HG03520 (cell line): ENCODE data around the gene RBM33.

Source experiments
- ATAC-seq: cut with Tn5 transposase; IDR thresholded peaks from one replicate; pipeline ENCODE4 v1.9.1; 2021; ENCODE audit warnings: mild to moderate bottlenecking, moderate library complexity; ENCODE audit not compliant: unreplicated experiment

The RBM33 gene

DNA sequence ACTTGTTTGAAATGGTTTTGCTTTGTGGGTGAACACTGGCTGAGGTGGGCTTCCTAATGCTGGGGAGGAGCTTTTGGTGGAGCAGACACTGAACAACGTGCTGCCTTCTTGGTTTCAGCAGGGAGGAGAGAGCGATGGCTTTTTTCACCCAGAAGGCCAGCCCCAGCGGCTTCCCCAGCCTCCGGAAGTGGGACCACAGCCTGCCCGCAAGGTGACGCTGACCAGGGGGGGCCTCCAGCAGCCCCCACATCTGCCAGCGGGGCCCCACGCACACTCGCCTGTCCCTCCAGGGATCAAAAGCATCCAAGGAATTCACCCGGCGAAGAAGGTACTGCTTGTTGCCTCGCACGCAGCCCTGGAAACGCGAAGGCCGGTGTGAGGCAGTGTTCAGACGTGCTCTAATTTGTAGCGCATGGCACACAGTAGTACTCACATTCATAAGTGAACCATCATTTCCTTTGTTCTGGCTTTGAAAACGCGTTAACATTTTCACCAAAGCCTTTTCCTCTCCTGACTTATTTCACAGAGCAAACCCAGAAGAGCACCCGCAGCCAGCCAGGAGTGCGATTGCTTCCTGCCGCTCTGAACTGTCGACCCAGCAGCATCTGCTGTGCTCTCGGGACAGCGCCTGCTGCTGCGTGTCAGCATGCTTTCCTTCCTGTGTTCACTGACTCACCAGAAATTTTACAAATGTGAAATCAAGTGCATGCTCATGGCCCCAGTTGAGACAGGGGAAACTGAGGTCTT lies 119.4 kb downstream of the RBM33 start:
- ATAC-seq, result no peak

DNA sequence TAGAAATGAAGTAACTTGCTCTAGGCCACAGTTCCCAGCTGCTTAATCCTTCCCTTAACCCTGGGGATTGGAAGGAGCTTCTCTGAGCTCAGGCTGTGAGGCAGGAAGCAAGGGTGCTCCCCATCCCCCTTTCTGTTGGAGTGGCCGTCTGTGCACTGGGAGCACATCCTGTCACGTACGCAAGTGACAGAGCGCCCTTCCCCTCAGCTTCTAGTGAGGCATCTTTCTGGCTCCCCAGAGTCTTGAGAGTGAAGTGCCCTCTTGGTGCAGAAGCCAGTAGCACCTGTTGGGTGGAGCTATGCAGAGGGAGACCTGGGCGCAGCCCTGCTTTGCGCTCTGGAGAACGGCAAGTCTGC lies 120.0 kb downstream of the RBM33 start:
- no peak for ATAC-seq

DNA sequence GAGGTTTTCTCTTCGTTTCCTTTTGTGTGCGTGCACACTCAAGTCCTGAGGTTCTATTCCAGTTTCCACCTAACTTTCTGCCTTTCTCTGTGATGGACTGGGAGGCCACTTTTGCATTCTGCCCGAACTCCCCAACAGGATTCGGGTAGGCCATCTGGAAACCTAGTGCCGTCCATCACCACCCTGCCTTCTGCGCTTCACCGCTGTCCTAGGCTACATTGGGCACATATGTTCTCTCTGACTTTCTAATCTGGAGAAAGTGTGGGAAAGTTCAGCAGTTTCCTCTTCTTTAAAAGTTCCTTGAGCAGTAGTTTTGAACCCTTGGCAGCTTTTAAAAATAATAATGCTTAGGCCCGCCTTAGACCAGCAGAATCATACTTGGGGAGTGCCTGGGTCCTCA lies 121.0 kb downstream of the RBM33 start:
- ATAC-seq, result no peak

DNA sequence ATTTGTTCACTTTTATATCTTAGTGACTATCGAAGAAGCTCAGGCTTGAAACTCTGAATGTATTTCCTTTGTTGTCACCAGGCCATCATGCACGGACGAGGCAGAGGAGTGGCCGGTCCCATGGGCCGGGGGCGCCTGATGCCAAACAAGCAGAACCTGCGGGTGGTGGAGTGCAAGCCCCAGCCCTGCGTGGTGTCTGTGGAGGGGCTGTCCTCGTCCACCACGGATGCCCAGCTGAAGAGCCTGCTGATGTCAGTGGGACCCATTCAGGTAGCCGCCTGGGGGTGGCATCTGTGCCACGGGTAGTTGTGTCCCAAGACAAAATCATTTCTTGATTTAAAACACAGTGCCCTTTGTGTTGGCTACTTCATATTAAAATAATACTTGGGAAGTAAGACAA lies 121.9 kb downstream of the RBM33 start:
- no peak for ATAC-seq

DNA sequence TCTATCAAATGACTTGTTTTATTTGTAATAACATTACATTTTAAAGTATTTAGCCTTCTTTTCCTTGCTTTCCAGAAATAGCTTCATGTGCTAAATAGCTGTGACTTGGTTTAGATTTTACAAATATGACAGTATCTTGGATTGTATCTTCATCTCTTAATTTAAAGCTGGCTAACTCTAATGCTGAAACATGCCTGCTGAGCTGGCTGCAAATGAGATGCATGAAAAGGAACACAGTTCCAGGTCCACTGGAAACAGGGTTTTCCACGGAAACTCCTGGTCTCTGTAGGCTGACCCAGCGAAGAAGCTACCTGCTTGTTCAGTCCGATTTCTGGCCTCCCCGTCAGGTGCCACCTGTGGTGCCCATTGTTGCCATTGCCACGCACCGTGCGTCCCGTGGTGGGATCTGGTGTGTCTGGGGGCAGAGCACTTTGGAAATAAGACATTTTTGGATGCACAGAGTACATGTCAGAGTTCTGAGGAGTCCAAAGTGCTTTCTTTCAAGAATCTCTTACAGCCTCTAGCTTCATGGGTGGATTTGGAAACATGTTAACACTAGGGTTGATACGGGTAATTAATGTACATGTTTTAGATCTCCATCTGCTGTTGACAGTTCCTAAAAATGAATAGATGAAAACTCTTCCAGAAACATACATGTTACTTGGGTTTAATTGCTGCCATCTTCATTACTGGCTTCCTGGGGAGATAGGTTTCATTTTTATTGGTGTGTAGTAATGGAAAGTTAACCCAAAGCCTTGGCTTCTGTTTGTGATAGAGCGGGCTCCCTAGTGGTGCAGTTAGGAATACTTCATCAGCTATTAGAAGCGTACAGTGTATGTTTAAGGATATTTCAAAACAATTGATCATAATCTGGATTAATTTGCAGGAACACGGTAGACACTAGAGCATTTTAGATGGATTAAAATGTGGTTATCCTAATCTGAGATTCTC lies 122.8 kb downstream of the RBM33 start:
- ATAC-seq, result no peak

DNA sequence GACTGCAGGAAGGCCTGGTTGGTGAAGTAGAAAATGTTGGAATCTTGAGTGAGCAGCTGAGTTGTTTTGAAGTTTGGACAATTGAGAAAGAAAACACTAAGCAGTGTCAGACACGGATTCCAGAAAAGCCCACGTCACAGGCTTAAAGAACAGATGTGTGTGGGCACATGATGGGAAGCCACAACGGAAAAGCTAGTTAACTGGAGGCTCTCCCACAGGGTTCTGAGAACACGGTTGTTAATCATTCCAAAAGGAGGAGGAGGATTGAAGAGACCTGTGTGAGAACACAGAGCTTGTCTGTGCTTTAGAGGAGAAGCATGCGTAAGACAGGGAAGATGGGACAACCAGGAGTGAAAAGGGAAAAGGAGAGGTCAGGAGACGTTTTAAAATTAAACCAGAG lies 125.2 kb downstream of the RBM33 start:
- ATAC-seq, result no peak

DNA sequence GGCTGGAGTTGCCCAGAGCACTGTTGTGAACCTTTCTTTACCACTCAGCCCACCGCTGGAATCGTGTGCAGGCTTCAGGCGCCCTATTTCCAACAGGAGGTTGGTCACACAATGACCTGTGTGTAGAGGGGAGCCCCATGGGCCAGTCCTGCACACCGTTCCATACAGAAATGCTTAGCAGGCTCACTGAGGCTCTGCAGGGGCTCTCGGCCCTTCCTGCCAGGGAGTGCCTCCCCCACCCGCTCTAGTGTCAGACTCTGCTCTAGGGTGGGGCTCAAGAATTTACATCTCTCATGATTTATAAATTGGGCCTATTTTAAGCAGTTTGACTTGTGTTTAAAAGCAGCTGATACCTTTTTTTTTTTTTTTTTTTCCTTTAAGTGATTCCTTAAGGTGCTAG lies 125.8 kb downstream of the RBM33 start:
- ATAC-seq, result no peak

DNA sequence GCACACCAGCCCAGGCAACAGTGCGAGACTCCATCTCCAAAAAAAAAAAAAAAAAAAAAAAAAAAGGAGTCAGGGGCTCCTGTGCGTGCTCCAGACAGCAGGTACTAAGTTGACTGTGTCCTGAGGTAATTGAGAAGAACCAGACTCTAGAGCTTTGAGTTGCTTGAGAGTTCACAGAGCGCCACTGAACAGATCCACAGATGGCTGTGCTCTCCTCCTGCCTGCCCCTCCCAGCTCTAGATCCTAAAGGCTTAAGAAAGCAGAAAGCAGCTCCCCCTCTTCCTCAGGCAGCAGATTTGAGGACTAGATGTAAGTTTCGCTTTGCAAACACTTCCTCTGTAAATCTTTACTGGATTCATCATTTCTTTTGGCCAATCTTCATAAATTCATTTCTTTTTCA lies 129.1 kb downstream of the RBM33 start:
- ATAC-seq, result no peak

DNA sequence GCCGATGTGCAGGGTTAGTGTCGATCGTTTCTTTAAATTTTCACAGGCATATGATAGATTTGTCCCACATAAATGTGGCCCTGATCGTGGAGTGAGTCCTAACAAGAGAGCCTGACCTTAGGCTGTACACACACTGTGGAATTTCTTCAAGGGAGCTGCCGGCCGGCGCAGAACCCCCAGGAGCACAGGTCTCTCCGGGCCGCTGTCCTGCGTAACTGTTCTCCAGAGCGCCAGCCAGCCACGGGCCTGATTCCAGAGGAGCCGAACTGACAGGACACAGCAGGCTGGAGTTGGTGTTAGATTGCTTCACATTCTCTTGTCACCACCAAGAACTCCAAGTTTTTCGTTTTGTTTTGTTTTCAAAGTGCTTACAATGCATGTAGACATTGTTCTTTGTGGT lies 130.5 kb downstream of the RBM33 start:
- no peak for ATAC-seq

DNA sequence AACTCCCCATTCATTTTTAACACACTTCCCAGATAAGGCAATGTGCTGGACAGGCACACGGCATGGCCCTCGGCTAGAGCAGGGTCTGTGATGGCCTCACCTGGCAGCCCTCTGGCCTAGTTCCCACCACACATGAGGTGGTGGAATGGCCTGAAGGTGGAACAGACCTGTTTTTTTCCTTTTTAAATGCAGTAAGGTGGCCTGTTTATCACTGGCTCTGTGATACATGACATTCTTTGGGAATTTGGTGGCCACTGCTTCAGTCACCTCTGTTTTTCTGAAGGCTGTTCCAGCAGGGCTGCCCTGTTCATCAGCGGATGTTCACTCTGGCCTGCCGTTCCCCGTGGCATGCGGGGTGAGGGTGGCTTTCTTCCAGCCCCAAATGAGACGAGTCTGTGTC lies 131.2 kb downstream of the RBM33 start:
- no peak for ATAC-seq

DNA sequence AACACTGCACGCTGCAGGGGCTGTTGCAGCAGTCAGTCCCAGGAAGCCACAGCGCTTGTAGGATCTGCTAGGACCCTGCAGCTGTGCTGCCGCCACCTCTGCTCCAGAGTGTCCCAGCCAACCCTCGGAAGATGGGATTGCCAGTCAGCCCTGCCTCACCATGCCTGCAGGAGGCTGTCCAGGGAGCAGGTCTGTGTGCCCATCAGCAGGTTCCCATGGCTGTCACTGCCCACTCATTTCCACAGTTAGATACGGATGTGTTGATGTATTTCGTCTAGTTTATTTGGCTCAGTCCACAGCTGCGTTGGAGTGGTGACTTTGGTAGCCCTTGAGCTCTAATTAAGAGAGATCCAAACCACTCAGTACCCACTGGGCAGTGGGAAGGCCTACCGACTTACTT lies 132.1 kb downstream of the RBM33 start:
- no peak for ATAC-seq

DNA sequence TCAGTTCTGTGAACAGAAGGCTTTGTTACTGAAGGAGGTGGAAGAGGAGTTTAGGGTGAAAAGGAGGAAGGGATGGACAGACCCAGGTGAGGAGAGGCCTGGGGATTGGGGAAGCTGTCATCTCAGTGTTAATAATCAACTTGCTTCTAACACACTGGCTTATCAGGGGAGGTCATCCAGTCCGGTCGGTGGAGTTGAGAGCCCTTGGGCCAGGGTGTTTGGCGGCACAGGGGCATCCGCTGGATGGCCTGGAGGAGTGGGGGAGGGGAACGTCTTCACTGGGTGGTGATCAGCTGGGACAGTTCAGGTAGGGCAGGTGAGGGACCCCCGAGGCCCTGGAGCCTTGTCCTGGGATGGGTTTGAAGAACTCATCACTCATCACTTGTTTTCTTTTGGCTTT lies 133.9 kb downstream of the RBM33 start:
- ATAC-seq, result no peak

DNA sequence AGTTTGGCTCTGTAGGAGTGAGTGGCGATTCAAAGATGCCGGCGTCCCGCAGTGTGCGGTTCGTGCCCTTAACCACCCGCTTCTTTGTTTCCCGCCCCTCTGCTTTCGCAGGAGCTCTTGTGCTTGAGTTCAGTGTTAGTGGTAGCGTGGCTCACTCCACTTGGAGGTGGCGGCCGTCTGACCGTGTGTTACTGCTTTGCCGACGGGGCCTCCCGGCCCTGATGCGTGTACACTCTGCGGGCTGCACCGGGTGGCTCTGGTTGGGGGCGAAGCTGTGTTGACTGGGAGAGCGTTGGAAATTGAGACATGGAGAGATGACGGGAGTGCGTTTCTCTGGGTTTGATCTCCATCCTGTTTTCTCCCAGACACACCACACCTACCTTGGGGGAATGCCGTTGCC lies 136.4 kb downstream of the RBM33 start:
- no peak for ATAC-seq

DNA sequence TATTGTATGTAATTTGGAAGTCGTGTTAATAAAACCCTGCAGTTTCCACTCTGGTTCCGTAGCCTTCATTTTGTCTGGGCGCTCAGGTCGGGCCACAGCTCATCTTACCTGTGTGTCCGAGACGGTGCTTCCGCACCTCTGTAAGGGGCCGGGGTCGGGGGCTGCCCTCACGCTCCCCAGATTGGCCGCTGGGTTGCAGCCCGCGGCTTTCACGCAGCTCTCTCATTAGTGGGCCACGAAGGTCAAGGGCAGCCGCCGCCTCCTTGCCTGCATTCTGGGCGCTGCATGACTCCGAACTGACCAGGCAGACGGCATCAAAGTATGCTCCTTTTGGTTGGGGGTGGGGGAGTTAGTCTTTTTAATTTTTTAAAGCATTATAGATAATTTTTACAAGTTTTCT lies 137.0 kb downstream of the RBM33 start:
- no peak for ATAC-seq

DNA sequence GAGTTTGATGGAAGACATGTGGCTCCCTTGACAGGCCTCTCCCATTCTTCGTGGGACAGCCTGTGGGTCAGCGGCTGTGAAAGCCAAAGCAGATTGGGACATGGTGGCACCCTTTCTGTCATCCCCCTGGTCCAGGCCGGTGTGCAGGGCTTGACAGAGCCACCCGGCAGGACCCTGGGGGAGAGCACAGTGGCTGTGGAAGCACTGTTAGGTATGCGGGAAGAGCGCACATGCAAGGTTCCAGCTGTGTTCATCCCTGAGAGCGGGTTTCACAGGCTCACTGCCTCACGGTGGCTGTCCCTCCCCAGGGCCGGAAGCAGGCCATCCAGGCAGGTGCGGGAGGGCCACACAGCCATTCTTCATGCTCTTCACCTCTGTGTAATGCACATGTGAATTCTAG lies 138.0 kb downstream of the RBM33 start:
- ATAC-seq, result no peak

DNA sequence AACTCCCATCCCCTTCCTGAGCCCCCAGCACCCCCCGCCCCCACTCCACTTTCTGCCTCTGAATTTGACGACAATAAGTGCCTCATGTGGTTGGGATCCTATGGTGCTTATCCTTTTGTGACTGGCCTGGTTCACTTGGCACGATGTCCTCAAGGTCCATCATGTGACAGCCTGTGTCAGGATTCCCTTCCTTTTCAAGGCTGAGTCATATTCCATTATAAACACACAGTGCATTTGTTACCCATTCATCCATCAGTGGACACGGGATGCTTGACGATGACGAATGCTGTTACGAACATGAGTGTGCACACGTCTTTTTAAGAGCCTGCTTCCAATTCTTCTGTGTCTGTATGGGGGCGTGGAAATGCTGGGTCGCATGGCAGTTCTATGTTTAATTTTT lies 141.1 kb downstream of the RBM33 start:
- no peak for ATAC-seq

DNA sequence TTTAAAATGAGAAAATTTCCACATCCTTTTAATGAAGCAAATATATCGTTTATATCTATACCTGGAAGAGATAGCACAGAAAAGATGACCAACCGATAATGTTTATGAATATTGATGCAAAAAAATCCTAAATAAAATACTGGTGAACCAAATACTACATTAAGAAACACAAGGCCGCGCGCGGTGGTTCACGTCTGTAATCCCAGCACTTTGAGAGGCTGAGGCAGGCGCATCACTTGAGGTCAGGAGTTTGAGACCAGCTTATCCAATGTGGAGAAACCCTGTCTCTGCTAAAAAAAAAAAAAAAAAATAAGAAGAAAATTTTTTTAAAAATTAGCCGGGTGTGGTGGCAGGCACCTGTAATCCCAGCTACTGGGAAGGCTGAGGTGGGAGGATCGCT lies 142.0 kb downstream of the RBM33 start:
- no peak for ATAC-seq

DNA sequence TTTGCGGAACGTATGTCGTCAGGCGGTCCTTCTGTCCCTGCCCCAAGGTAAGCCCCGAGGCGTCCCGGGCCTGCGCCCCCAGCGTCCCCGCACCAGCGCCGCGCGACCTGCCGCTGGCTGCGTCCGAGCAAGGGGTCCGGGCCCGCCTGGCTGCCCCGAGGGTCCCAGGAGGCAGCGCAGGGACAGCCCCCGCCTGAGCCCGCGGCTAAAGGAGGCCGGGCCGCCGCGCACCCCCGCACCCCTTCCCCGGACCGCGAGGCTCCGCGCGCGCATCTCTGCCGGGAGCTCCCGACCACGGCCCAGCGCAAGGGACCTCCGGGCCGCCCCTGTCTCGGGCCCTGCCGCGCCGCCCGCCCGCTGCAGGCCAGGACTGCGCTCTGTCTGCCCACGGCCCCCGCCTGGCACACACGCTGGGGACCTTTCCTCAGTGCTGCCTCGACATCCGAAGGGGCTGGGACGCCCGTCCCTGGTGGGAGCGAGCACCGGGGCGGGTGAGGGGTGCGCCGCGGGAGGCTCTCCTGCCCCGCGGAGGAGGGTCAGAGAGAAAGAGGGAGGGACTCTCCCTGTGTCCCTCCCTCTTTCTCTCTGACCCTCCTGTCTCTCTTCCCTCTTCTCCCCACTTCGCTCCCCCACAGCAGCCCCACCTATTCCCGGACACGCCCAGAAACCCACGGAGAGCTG lies 142.8 kb downstream of the RBM33 start:
- no peak for ATAC-seq

DNA sequence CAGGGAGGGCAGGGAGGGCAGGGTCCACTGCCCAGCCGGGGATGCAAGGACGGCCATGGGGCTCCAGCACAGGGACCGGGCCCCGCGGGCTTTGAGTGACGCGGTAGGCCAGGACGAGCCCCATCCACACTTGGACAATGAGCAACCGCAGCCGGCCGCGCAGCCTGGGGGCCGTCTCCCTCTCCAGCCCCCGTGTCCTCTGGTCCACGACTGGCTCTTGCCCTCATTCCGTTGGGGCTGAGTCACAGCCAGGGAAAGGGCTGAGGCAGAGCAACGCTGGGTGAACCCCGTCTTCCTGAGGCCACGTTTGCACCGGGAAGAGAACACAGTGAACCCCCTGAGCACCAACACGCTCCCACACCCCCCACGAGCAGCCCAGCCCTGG lies 144.1 kb downstream of the RBM33 start:
- no peak for ATAC-seq

DNA sequence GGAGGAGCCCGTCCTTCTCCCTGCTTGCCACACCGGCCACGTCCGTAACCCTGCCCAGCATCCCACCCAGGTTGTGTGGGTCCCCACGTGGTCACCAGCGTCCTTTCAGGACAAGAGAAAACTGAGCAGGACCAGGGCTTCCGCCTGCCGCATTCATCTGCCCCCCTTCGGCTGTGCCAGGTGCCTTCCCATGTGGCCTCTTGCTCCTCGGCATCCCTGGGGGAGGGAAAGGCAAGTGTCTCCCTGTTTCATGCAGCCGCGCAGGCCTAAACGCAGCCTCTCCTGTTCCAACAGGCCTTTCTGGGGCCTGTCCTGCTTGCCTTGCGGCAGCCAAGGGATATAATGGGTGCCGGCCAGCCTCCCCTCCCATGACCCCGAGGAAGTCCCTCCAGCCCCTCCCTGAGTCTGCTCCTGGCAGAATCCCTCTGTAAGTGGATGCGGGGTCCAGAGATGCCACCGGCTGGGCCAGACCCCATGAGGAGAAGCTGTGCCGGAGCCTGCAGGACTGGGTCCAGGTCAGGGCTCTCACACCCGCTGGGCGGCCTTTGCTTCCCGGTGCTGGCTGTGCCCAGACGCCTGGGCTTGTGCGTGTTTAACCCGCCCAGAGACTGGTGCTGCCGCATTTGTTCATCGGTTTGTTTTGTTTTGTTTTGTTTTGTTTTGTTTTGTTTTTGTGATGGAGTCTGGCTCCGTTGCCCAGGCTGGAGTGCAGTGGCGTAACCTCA lies 144.7 kb downstream of the RBM33 start:
- ATAC-seq, result no peak

DNA sequence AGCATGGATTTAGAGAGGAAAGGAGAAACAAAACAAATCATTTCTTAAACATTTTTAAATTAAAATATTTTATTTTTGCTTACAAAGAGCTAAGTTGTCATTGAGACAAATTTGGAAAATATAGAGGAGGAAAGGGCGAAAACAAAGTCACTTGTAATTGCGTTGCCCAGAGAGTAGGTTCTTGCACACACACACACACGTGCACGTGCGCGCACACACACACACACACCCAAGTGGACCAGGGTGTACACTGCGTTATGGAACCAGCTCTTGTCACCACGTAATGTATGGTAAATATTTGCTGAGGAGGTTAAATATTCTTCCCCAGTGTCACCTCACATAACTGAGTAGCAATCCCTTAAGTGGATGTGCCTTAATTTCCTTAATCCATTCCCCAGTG lies 146.2 kb downstream of the RBM33 start:
- ATAC-seq, result no peak
